H1 (cell line): ENCODE results near the gene STK32C. TPM values are rescaled to one million over a fixed set of nuclear protein-coding genes. Genes with fewer than 3 reads are reported as not detected.

Experiments
- CTCF ChIA-PET: fragments of 300-600 bp; sonication (Branson Sonifier 250); formaldehyde crosslinking; loops from one replicate; lab custom pipeline; 2021; ENCODE audit not compliant: partially characterized antibody; lab: Charles Lee
- POLR2A ChIA-PET: fragments of 300-600 bp; sonication (Branson Sonifier 250); formaldehyde crosslinking; loops from one replicate; lab custom pipeline; 2021; ENCODE audit warnings: inconsistent platforms; ENCODE audit not compliant: partially characterized antibody; lab: Charles Lee
- DNase-seq, 2 experiments: peaks; one replicate each; pipeline versions ENCODE4 v3.0.0 to v3.0.0-alpha.2; 2010 to 2022; ENCODE audit warnings: low spot score in 2 of 2, low read depth in 1 of 2, mixed read lengths in 1 of 2
- FAIRE-seq: peaks from 2 replicates; lab custom pipeline; 2011; peaks lifted over from hg19 to GRCh38; lab: Jason Lieb, UNC
- H2AFZ ChIP-seq: 2 replicates; pipeline ENCODE4 v1.8.1; 2012; ENCODE audit warnings: low read length, inconsistent platforms
- H2AK5ac ChIP-seq: 2 replicates; pipeline ENCODE4 v1.6.1; 2013; ENCODE audit warnings: low read depth, low read length
- H2BK120ac ChIP-seq: replicated peaks from 2 replicates; pipeline ENCODE3; 2013; ENCODE audit warnings: low read depth, low read length, inconsistent platforms
- H2BK12ac ChIP-seq: 2 replicates; pipeline ENCODE4 v1.6.1; 2013; ENCODE audit warnings: low read depth, low read length
- H2BK15ac ChIP-seq: 2 replicates; pipeline ENCODE4 v1.6.1; 2013; ENCODE audit warnings: low read length
- H2BK20ac ChIP-seq: 2 replicates; pipeline ENCODE4 v1.6.1; 2013; ENCODE audit warnings: low read length
- H2BK5ac ChIP-seq: 2 replicates; pipeline ENCODE4 v1.6.1; 2013; ENCODE audit warnings: low read depth, low read length
- H3K14ac ChIP-seq: 2 replicates; pipeline ENCODE4 v1.6.1; 2013; ENCODE audit warnings: inconsistent platforms; ENCODE audit not compliant: insufficient read length
- H3K18ac ChIP-seq: 2 replicates; pipeline ENCODE4 v1.6.1; 2013; ENCODE audit warnings: low read length; ENCODE audit errors: extremely low read depth
- H3K23ac ChIP-seq: 2 replicates; pipeline ENCODE4 v1.6.1; 2013; ENCODE audit warnings: inconsistent platforms; ENCODE audit not compliant: insufficient read length
- H3K23me2 ChIP-seq: 2 replicates; pipeline ENCODE4 v1.6.1; 2013; ENCODE audit warnings: low read depth, low read length
- H3K27ac ChIP-seq: 2 replicates; pipeline ENCODE4 v1.6.1; 2011; ENCODE audit warnings: low read depth, low read length, inconsistent platforms
- H3K27me3 ChIP-seq, 4 experiments: replicated peaks in 1 of 4; 1 replicate in 1 of 4; 2 replicates in 3 of 4; pipeline versions ENCODE4 v1.6.1 to v1.8.1; 2011 to 2013; ENCODE audit warnings: low read length in 3 of 4, mild to moderate bottlenecking in 3 of 4, inconsistent platforms in 2 of 4, mixed read lengths in 2 of 4, moderate library complexity in 1 of 4; ENCODE audit not compliant: control insufficient read depth in 3 of 4, insufficient read depth in 3 of 4; ENCODE audit errors: extremely low read depth in 1 of 4
- H3K36me3 ChIP-seq, 4 experiments: 2 replicates each; pipeline versions ENCODE4 v1.6.1 to v1.8.1; 2011 to 2013; ENCODE audit warnings: mild to moderate bottlenecking in 4 of 4, low read length in 3 of 4, moderate library complexity in 2 of 4, control low read depth in 1 of 4, inconsistent platforms in 1 of 4; ENCODE audit not compliant: insufficient read depth in 4 of 4, control insufficient read depth in 2 of 4
- H3K4ac ChIP-seq: replicated peaks from 2 replicates; pipeline ENCODE3; 2013; ENCODE audit warnings: low read length, low read depth, mixed read lengths, inconsistent platforms; ENCODE audit not compliant: insufficient read length
- H3K4me1 ChIP-seq, 4 experiments: replicated peaks in 1 of 4; 1 replicate in 1 of 4; 2 replicates in 3 of 4; pipeline versions ENCODE4 v1.6.1 to v1.8.1; 2011 to 2013; ENCODE audit warnings: low read length in 3 of 4, inconsistent platforms in 2 of 4, mixed read lengths in 1 of 4; ENCODE audit not compliant: insufficient read depth in 4 of 4, control insufficient read depth in 3 of 4
- H3K4me2 ChIP-seq, 2 experiments: 2 replicates each; pipeline versions ENCODE4 v1.6.1 to v1.8.1; 2011 to 2013; ENCODE audit warnings: low read depth in 2 of 2, low read length in 2 of 2, control low read depth in 1 of 2, inconsistent platforms in 1 of 2, mild to moderate bottlenecking in 1 of 2; ENCODE audit not compliant: insufficient read depth in 1 of 2
- H3K4me3 ChIP-seq, 4 experiments: fragments of 200-600, 300-600 bp in 1 of 4; sonication (generic), shearing (Covaris generic), sonication (Bioruptor Twin) in 1 of 4; 2 replicates each; pipeline versions ENCODE4 v1.5.1 to v1.8.1; 2011 to 2016; ENCODE audit warnings: low read length in 4 of 4, low read depth in 3 of 4, control low read depth in 2 of 4, inconsistent platforms in 2 of 4, mild to moderate bottlenecking in 2 of 4, mixed read lengths in 1 of 4, moderate library complexity in 1 of 4; ENCODE audit not compliant: insufficient read depth in 2 of 4; ENCODE audit errors: extremely low read depth in 1 of 4
- H3K56ac ChIP-seq: replicated peaks from 2 replicates; pipeline ENCODE3; 2013; ENCODE audit warnings: low read depth, mild to moderate bottlenecking, mixed read lengths, low read length, inconsistent platforms; ENCODE audit not compliant: insufficient read length
- H3K79me1 ChIP-seq: 2 replicates; pipeline ENCODE4 v1.6.1; 2013; ENCODE audit warnings: low read depth, low read length, control low read depth
- H3K79me2 ChIP-seq, 2 experiments: 2 replicates each; pipeline versions ENCODE4 v1.6.1 to v1.8.1; 2012 to 2013; ENCODE audit warnings: low read length in 2 of 2, mild to moderate bottlenecking in 2 of 2, inconsistent platforms in 1 of 2; ENCODE audit not compliant: insufficient read depth in 2 of 2, control insufficient read depth in 1 of 2
- H3K9ac ChIP-seq, 4 experiments: replicated peaks in 1 of 4; 1 replicate in 1 of 4; 2 replicates in 3 of 4; pipeline versions ENCODE4 v1.6.1 to v1.8.1; 2011 to 2013; ENCODE audit warnings: low read depth in 3 of 4, low read length in 3 of 4, control low read depth in 2 of 4, mild to moderate bottlenecking in 2 of 4, moderate library complexity in 2 of 4, inconsistent platforms in 1 of 4; ENCODE audit errors: extremely low read depth in 1 of 4
- H3K9me3 ChIP-seq, 2 experiments: 2 replicates each; pipeline versions ENCODE4 v1.6.1 to v1.8.1; 2012 to 2013; ENCODE audit warnings: mild to moderate bottlenecking in 2 of 2, moderate library complexity in 2 of 2, control low read depth in 1 of 2, inconsistent platforms in 1 of 2, low read depth in 1 of 2, low read length in 1 of 2, mixed read lengths in 1 of 2; ENCODE audit not compliant: insufficient read depth in 2 of 2
- H4K20me1 ChIP-seq, 2 experiments: replicated peaks in 1 of 2; 2 replicates each; pipeline versions ENCODE3 to v1.8.1; 2011 to 2013; ENCODE audit warnings: inconsistent platforms in 2 of 2, low read length in 2 of 2, mild to moderate bottlenecking in 1 of 2; ENCODE audit not compliant: insufficient read depth in 2 of 2, control insufficient read depth in 1 of 2
- H4K5ac ChIP-seq: 2 replicates; pipeline ENCODE4 v1.6.1; 2013; ENCODE audit warnings: low read length, low read depth, mixed read lengths, inconsistent platforms; ENCODE audit not compliant: insufficient read length
- H4K8ac ChIP-seq: 2 replicates; pipeline ENCODE4 v1.8.0; 2013; ENCODE audit warnings: mild to moderate bottlenecking, moderate library complexity, low read length, inconsistent platforms; ENCODE audit not compliant: insufficient read depth; ENCODE audit errors: extremely low read depth
- H4K91ac ChIP-seq: replicated peaks from 2 replicates; pipeline ENCODE3; 2013; ENCODE audit warnings: low read length, mixed read lengths, inconsistent platforms; ENCODE audit not compliant: insufficient read length
- ASH2L ChIP-seq: fragments of 200-600, 300-600 bp; sonication (generic); IDR thresholded peaks from one replicate; pipeline ENCODE4 v1.7.1; 2017; ENCODE audit warnings: low read length
- CBX5 ChIP-seq: fragments of 300-800, 300-1000 bp; sonication (generic); IDR thresholded peaks from 2 replicates; pipeline ENCODE4 v1.7.1; 2016; ENCODE audit warnings: antibody characterized with exemption, low read length, low read depth
- EGR1 ChIP-seq: IDR thresholded peaks from 2 replicates; pipeline ENCODE4 v1.6.1; 2011; ENCODE audit warnings: low read depth, low read length, borderline replicate concordance
- EP300 ChIP-seq, 2 experiments: IDR thresholded peaks; 1 replicate in 1 of 2; 2 replicates in 1 of 2; pipeline ENCODE4 v1.6.1; 2011 to 2012; ENCODE audit warnings: low read depth in 2 of 2, low read length in 2 of 2, mild to moderate bottlenecking in 2 of 2, borderline replicate concordance in 1 of 2, inconsistent platforms in 1 of 2, moderate library complexity in 1 of 2
- NRF1 ChIP-seq: IDR thresholded peaks from 2 replicates; pipeline ENCODE4 v1.6.1; 2011; ENCODE audit warnings: mild to moderate bottlenecking, low read depth, low read length, improper control_type of control experiment
- RAD21 ChIP-seq, 2 experiments: IDR thresholded peaks in 1 of 2; conservative IDR thresholded peaks in 1 of 2; 2 replicates each; pipeline ENCODE4 v1.6.1; 2011; ENCODE audit warnings: low read depth in 2 of 2, low read length in 2 of 2, improper control_type of control experiment in 1 of 2, inconsistent platforms in 1 of 2, mild to moderate bottlenecking in 1 of 2, moderate library complexity in 1 of 2
- SIRT6 ChIP-seq: IDR thresholded peaks from one replicate; pipeline ENCODE4 v1.7.1; 2012; ENCODE audit warnings: low read length, inconsistent platforms
- SRF ChIP-seq: IDR thresholded peaks from 2 replicates; pipeline ENCODE4 v1.6.1; 2011; ENCODE audit warnings: mild to moderate bottlenecking, low read depth, low read length, moderate library complexity
- WGBS, 2 experiments: shearing (Covaris generic) in 1 of 2; methylation state at CpG; one replicate each; pipeline versions ENCODE4 v1.1.6 to v1.1.7; 2013 to 2015; ENCODE audit warnings: low lambda C conversion rate in 2 of 2, mixed read lengths in 2 of 2, inconsistent platforms in 1 of 2, low coverage in 1 of 2, missing lambda C conversion rate in 1 of 2; ENCODE audit not compliant: insufficient replicate concordance in 2 of 2, insufficient coverage in 1 of 2, insufficient read length in 1 of 2; ENCODE audit errors: extremely low coverage in 1 of 2, missing lambda C conversion rate in 1 of 2; 5-methylcytosine and 5-hydroxymethylcytosine counted together
- polyA plus RNA-seq, 7 experiments: library from polyadenylated mRNA; depleted of rRNA in 3 of 7; stranded (reverse) in 5 of 7; unstranded in 2 of 7; fragments of >200 nt in 5 of 7; fragments of 200-250 nt in 2 of 7; gene quantifications; 1 replicate in 5 of 7; 2 replicates in 1 of 7; 4 replicates in 1 of 7; pipeline versions ENCODE4 v1.2.1 to v1.2.3, GENCODE V29; 2011 to 2013; ENCODE audit warnings: missing spikeins in 2 of 7, mixed read lengths in 2 of 7
- total RNA-seq: library from RNA; stranded (reverse); fragmentation: NEBNext Ultra II Directional; extraction: Animal tissue kit (Norgen Biotek cat#: 25700); gene quantifications from 2 replicates; pipeline ENCODE4 v1.2.1, GENCODE V29; 2021
- TF ChIP-seq, protein P1 (sequence below): IDR thresholded peaks from 2 replicates; pipeline ENCODE4 v1.6.1; 2012; ENCODE audit warnings: inconsistent platforms

Gene STK32C
- total and polyA plus RNA-seq, 2 of the 8 experiments (the other 6 are each of a cell fraction or from before 2014, with no cell fraction given) = 10.6 to 15.6 TPM

- H3K56ac ChIP-seq = no peak overlapping the region
- no peaks in the 10 kb centered on the region for H3K27me3 ChIP-seq
- FAIRE-seq = no peak
- H2BK5ac ChIP-seq = no peak overlapping the region
- no peak overlapping the region for H2BK15ac ChIP-seq
- H3K18ac ChIP-seq = no peak overlapping the region
- no peak overlapping the region for H2AK5ac ChIP-seq
- H3K4me1 ChIP-seq = peaks cover 0 to 1% (median 0%) of the 10 kb centered on the region in 4 experiments; a peak in 1 of 7 replicates
- no peak overlapping the region for H3K4ac ChIP-seq
- no peak for DNase-seq
- H2BK20ac ChIP-seq = no peak overlapping the region
- no peak for TF ChIP-seq EGR1
- no peak for TF ChIP-seq NRF1
- no peak for TF ChIP-seq RAD21 (IDR thresholded peaks at IDR 0.05 in 1 of 2, conservative IDR thresholded peaks at IDR 0.05 in 1 of 2; ENCODE audit: low read depth in 2 of 2, low read length in 2 of 2)
- TF ChIP-seq SRF = no peak
- TF ChIP-seq, protein P1, sequence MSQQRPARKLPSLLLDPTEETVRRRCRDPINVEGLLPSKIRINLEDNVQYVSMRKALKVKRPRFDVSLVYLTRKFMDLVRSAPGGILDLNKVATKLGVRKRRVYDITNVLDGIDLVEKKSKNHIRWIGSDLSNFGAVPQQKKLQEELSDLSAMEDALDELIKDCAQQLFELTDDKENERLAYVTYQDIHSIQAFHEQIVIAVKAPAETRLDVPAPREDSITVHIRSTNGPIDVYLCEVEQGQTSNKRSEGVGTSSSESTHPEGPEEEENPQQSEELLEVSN = no peak
- TF ChIP-seq EP300 (IDR thresholded peaks at IDR 0.05; ENCODE audit: borderline replicate concordance in 1 of 2, low read depth in 2 of 2, low read length in 2 of 2) = no peak
- no peak for TF ChIP-seq SIRT6
- no peak for TF ChIP-seq ASH2L
- no peak for TF ChIP-seq CBX5
- no peak overlapping the region for H3K23ac ChIP-seq
- H4K20me1 ChIP-seq = peaks cover 0 to 8% of the 10 kb centered on the region in 2 experiments
- H2BK120ac ChIP-seq = no peak overlapping the region
- H3K9ac ChIP-seq = no peak overlapping the region
- no peaks in the 10 kb centered on the region; the same call in 1 of the 2 replicates for H3K79me1 ChIP-seq
- POLR2A ChIA-PET = interaction anchor here (0.6 kb wide), 1 partner anchor 83 kb away, joined by 4 read pairs; no protein-coding TSS in a partner anchor
- no peak overlapping the region for H2AFZ ChIP-seq
- no peak overlapping the region for H3K4me3 ChIP-seq
- H4K91ac ChIP-seq = no peak overlapping the region
- no peak overlapping the region for H4K8ac ChIP-seq
- CTCF ChIA-PET = interaction anchor here (0.7 to 1.6 kb wide), 4 partner anchors 13 to 71 kb away, joined by 3 to 5 read pairs (median 4); no protein-coding TSS in a partner anchor
- no peak overlapping the region for H3K4me2 ChIP-seq
- no peaks in the 10 kb centered on the region for H3K36me3 ChIP-seq
- no peak overlapping the region for H3K27ac ChIP-seq
- no peak overlapping the region for H4K5ac ChIP-seq
- no peaks in the 10 kb centered on the region for H3K23me2 ChIP-seq
- no peak overlapping the region for H2BK12ac ChIP-seq
- no peak overlapping the region for H3K14ac ChIP-seq
- H3K9me3 ChIP-seq = no peaks in the 10 kb centered on the region; a peak in 1 of 4 replicates
- H3K79me2 ChIP-seq = no peaks in the 10 kb centered on the region
- WGBS, 2 experiments = 75% methylated on average over 7 of the region's 7 CpGs; no CpG with 5 or more reads in 1 of the 2 experiments
Measured at GRCh38 chr10:132276706-132277105, 31.0 kb downstream of the STK32C start.
